D721Med (cell line): Measurements from ENCODE around the gene MDH1B.
"Not testable (repeated sequence)": the region's sequence is repeated elsewhere in the genome, so short reads cannot be mapped to it uniquely, and the experiment has no call there.

Source experiments
- DNase-seq: peaks from one replicate; pipeline ENCODE4 v3.0.0; 2011; ENCODE audit warnings: low spot score; ENCODE audit not compliant: insufficient read length
- FAIRE-seq: peaks from 2 replicates; lab custom pipeline; 2011; peaks lifted over from hg19 to GRCh38; lab: Jason Lieb, UNC
- CTCF ChIP-seq: IDR thresholded peaks from 2 replicates; pipeline ENCODE4 v1.5.1; 2012; ENCODE audit warnings: mild to moderate bottlenecking, control low read depth; ENCODE audit not compliant: insufficient read depth; ENCODE audit errors: missing control alignments

Gene MDH1B

GRCh38 chr2:206728277-206729199 is 36.6 kb downstream of the MDH1B start:
- no peak for TF ChIP-seq CTCF
- no peak for FAIRE-seq
- no peak for DNase-seq

- DNase-seq (no peak), FAIRE-seq (no peak)
- no peak for TF ChIP-seq CTCF
These were observed 37.8 kb downstream of the MDH1B start for GRCh38 chr2:206727287-206727686.

GRCh38 chr2:206723288-206723687 is 41.8 kb downstream of the MDH1B start:
- no peak for FAIRE-seq
- no peak for TF ChIP-seq CTCF
- no peak for DNase-seq

- FAIRE-seq (no peak), DNase-seq (no peak)
- TF ChIP-seq CTCF: no peak
These were observed 43.7 kb downstream of the MDH1B start for GRCh38 chr2:206721256-206721920.

- no peak for DNase-seq
- no peak for FAIRE-seq
- no peak for TF ChIP-seq CTCF
These were observed 46.8 kb downstream of the MDH1B start, which contains the start of gene DYTN for GRCh38 chr2:206718296-206718695. Gene DYTN (minus strand): TSS chr2:206718396. CDS start chr2:206718279, 117 bp downstream.

GRCh38 chr2:206716623-206717022 is 48.5 kb downstream of the MDH1B start:
- FAIRE-seq: no peak
- TF ChIP-seq CTCF: no peak
- DNase-seq: no peak

- FAIRE-seq: not testable (repeated sequence)
These were observed 49.9 kb downstream of the MDH1B start for GRCh38 chr2:206715183-206715582.

More at GRCh38 chr2:206715183-206715582, 49.9 kb downstream of the MDH1B start:
- DNase-seq: not testable (repeated sequence)
